Measurements from ENCODE around the gene DLX6.

DLX6 gene

GRCh38 chr7:97005183-97006054 is at the start of gene DLX6:
Gene DLX6, plus strand, starts transcription at chr7:97005553. Its CDS starts 425 bp downstream, at chr7:97005978.
- DNase-seq = peak; percentile 98

DNA sequence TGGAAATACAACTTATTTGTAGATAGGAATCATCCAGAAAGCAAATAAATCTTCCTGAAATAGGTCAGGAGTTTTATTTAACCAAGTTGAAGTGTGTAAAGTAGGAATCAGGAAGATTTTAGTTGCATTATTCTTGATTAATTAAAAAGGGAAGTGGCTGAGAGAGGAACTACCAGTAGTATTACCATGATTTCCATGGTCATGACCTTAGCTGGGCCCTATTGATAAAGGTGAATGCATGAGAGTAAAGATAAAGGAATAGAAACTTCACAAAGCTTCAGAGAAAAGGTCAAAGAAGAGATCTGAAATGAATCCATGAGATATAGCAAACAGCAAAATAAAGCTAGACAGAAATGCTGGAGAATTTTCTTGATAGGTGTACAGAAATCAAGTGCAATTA is 46.2 kb upstream of the DLX6 start:
- no peak for DNase-seq

GRCh38 chr7:96962221-96962885 is 43.0 kb upstream of the DLX6 start:
- no peak for DNase-seq

- no peak for DNase-seq
These were observed 36.4 kb upstream of the DLX6 start for GRCh38 chr7:96968981-96969380.

GRCh38 chr7:96970739-96971138 is 34.6 kb upstream of the DLX6 start:
- DNase-seq = no peak

- no peak for DNase-seq
These were observed 31.4 kb upstream of the DLX6 start for GRCh38 chr7:96973986-96974385.

- no peak for DNase-seq
These were observed 29.2 kb upstream of the DLX6 start for GRCh38 chr7:96976106-96976505.

GRCh38 chr7:96977445-96977844 is 27.9 kb upstream of the DLX6 start:
- no peak for DNase-seq

GRCh38 chr7:96979551-96980276 is 25.6 kb upstream of the DLX6 start:
- no peak for DNase-seq

GRCh38 chr7:96982586-96982985 is 22.8 kb upstream of the DLX6 start:
- DNase-seq = no peak

DNA sequence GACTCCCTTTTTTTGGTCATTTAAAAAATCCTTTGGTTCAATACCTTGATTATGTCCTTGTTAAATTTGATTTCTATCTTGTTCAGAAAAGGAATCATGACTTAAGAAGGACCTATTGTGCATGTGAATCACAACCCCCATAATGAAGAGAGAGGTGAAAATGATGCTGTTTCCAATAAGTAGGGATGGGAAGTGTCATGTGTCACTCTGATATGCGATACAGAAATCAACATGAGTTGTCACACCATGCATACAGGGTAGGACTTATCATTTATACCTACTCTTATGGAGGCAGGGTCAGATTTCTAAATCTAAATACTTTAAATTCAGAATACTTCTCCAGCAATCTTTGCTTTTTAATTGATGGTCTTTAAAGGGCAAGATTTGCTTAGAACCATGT is 19.4 kb upstream of the DLX6 start:
- DNase-seq = no peak

GRCh38 chr7:96986901-96987300 is 18.5 kb upstream of the DLX6 start:
- no peak for DNase-seq

DNA sequence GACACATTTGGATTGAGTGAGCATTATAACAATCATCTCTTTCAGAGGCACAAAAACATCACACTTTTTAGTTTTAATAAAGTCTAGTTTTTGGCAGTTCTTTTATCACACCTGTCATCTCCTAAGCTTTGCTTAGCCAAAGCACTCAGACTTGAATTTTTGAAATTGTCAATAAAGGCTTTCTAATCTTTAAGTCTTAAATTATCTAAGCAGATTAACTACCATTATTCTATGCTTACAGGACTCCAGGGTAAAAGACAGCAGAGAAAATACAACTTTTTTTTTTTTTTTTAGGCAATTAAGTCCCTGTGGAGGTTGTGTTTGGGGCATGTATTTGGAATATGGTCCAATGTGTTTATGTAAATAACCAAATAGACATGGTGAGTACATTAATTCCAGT is 17.6 kb upstream of the DLX6 start:
- DNase-seq = no peak

GRCh38 chr7:96989241-96989858 is 16.0 kb upstream of the DLX6 start:
- no peak for DNase-seq

- DNase-seq = no peak
These were observed 15.5 kb upstream of the DLX6 start for GRCh38 chr7:96989859-96990317.

- no peak for DNase-seq
These were observed 13.7 kb upstream of the DLX6 start for GRCh38 chr7:96991546-96992191.

GRCh38 chr7:96992192-96993005 is 13.0 kb upstream of the DLX6 start:
- DNase-seq = no peak

GRCh38 chr7:96993094-96993865 is 12.1 kb upstream of the DLX6 start:
- DNase-seq = peak; percentile 96

DNA sequence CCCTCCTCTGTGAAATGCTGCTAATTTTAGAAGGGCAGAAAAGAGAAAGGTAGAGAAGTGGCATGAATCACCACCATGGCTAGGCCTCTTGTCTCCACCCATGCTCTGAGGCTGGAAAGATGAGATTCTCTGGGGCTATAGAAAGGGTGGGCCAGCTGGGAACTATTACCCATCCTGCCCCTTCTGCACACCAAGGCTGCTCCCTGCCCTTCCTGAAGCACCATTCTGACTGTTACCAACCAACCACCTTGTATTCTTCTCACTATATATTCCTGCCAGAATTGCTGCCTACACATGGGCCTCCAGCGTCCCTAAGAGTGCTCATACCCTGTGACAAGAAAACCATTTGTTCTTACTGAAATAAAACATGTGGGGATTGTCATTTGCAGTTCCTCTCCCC is 11.4 kb upstream of the DLX6 start:
- no peak for DNase-seq

GRCh38 chr7:96995406-96996110 is 9.8 kb upstream of the DLX6 start:
- no peak for DNase-seq

All from COR-L47 (cell line).